Aorta (tissue), 5 donors: ENCODE measurements around the gene ICA1L. TPM values are rescaled to one million over a fixed set of nuclear protein-coding genes. Genes with fewer than 3 reads are reported as not detected.
"Not testable (repeated sequence)": the region's sequence is repeated elsewhere in the genome, so short reads cannot be mapped to it uniquely, and the experiment has no call there.

Source experiments
- ATAC-seq: fragments of 200-7000 bp; cut with Tn5 transposase; one replicate; pipeline ENCODE4 v1.9.1; 2022; ENCODE audit warnings: moderate library complexity; ENCODE audit not compliant: low FRiP score
- DNase-seq, 2 donors: peaks; one replicate each; pipeline ENCODE4 v3.0.0-alpha.2; 2020
- H3K27ac ChIP-seq, 2 donors: one replicate each; pipeline ENCODE4 v1.5.1; 2013; ENCODE audit warnings: low read length in 2 of 2, mild to moderate bottlenecking in 2 of 2, moderate library complexity in 2 of 2, control low read depth in 1 of 2, inconsistent platforms in 1 of 2, low read depth in 1 of 2
- H3K27me3 ChIP-seq, 2 donors: one replicate each; pipeline ENCODE4 v1.6.1; 2013; ENCODE audit warnings: control low read depth in 1 of 2, low read length in 1 of 2, mild to moderate bottlenecking in 1 of 2, moderate library complexity in 1 of 2; ENCODE audit not compliant: insufficient read depth in 2 of 2, control insufficient read depth in 1 of 2
- H3K36me3 ChIP-seq, 2 donors: one replicate each; pipeline ENCODE4 v1.6.1; 2013; ENCODE audit warnings: control low read depth in 1 of 2, low read length in 1 of 2, mild to moderate bottlenecking in 1 of 2; ENCODE audit not compliant: insufficient read depth in 2 of 2, control insufficient read depth in 1 of 2
- H3K4me1 ChIP-seq, 2 donors: one replicate each; pipeline ENCODE4 v1.6.1; 2013; ENCODE audit warnings: low read length in 2 of 2, control low read depth in 1 of 2, mild to moderate bottlenecking in 1 of 2, moderate library complexity in 1 of 2; ENCODE audit not compliant: insufficient read depth in 2 of 2, control insufficient read depth in 1 of 2
- H3K4me3 ChIP-seq, 2 donors: one replicate each; pipeline ENCODE4 v1.5.1; 2013; ENCODE audit warnings: low read length in 2 of 2, control low read depth in 1 of 2, mild to moderate bottlenecking in 1 of 2
- H3K9me3 ChIP-seq: one replicate; pipeline ENCODE4 v1.6.1; 2013; ENCODE audit warnings: mild to moderate bottlenecking, low read length; ENCODE audit not compliant: control insufficient read depth
- WGBS, 2 donors: extraction: QIAGEN DNeasy Blood & Tissue Kit; methylation state at CpG; one replicate each; pipeline ENCODE4 v1.1.7; 2013; 5-methylcytosine and 5-hydroxymethylcytosine counted together
- intact Hi-C, 2 donors: fragments of 100-400 bp; cut with DNase I; formaldehyde crosslinking; loops; one replicate each; pipeline versions ENCODE4 v1.14.2 to v1.15.0; 2022
- long read RNA-seq, 2 donors: library from polyadenylated mRNA; unstranded; transcript quantifications; one replicate each; pipeline ENCODE4 v2.0.0, GENCODE V29; 2020 to 2021
- polyA plus RNA-seq, 2 donors: library from polyadenylated mRNA; stranded (reverse); fragments of 200-250 nt; gene quantifications; one replicate each; pipeline ENCODE4 v1.2.3, GENCODE V29; 2013
- total RNA-seq, 2 donors: library from RNA; stranded (reverse); fragmentation: NEBNext Ultra II Directional; extraction: Animal tissue kit (Norgen Biotek cat#: 25700); gene quantifications; one replicate each; pipeline ENCODE4 v1.2.1, GENCODE V29; 2021
- donor health status: healthy with polysubstance abuse.
- donor health status: Bipolar disorder and iron deficiency.
- donor health status: DM: no; HTN: no; CAD: no.
- donor health status: DM: no; HTN: no; CAD: no.
- donor health status: DM: yes; HTN: yes; CAD: no.

Gene ICA1L
- total RNA-seq = 10 to 100 TPM in 1 of 2 donors, 1 to 10 TPM in 1; 7.7 to 10.3 TPM
- polyA plus RNA-seq = 1 to 10 TPM; 4.8 to 8.4 TPM
- long read RNA-seq, donor 1, partial matches to known transcripts = 0 of 4 reads
- long read RNA-seq, donor 1, other reads (novel, unspliced or antisense) = 4 of 4 reads
- long read RNA-seq, donor 2, partial matches to known transcripts = 0 of 8 reads
- long read RNA-seq, donor 2, other reads (novel, unspliced or antisense) = 7 of 8 reads

DNA sequence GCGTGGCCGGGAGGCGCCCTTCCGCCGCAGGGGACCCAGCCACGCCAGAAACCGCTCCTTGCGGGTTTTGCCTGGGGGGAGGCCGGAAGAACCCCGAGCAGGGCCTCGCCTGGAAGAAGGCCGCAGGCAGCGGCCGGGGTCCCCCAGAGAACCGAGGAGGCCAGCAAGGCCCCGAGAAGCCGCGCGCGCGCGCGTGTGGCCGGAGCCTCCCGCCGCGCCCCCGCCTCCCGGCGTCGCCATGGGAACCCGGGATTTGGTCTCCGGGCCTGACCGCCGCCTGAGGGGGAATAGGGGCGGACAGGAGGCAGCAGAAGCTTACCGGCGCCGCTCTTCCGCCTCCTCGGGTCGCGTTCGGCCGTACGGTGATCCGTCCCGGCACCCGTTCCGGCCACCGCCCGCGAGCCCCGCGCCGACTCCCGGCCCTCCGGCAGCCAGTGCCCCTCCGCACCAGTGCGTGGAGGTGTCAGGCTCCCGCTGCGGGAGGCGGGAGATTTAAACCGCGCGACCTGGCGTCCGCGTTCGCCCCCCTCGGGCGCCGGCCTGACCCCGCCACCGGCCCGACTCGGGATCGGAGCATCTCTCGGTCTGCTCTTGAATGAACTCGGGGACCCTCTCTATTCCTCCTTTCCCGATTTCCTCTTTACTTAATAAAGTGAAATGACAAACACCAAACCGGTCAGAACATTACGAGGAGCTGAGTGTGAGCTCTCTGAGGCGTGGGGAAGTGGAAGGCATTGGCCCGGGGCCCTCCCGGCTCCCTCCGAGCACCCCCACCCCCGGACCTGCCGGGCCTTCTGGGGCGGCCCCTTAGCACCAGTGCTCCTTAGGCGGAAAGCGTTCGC, at the start of gene ICA1L:
Gene ICA1L (minus strand): TSS at position 467 of the 842 bp plus-strand sequence. CDS start 42,757 bp downstream, outside the sequence.
- Histone ChIP-seq H3K4me3 (peak within 1 kb of the TSS; percentile 68 to 75), H3K27ac (peak within 1 kb of the TSS in 1 of 2 donors; percentile 10), H3K4me1 (no peaks in the 10 kb centered on the region), H3K27me3 (no peaks in the 10 kb centered on the region), H3K36me3 (no peaks in the 10 kb centered on the region), H3K9me3 (no peaks in the 10 kb centered on the region)
- 1% methylated on average over 52 to 93 of the region's 93 CpGs for WGBS, 2 donors
- ATAC-seq (peak; percentile 91), DNase-seq (peak; percentile 74 to 92)
- intact Hi-C loops = loop anchor here (2.0 to 10.0 kb wide), 2 partner anchors 283 to 287 kb away; no protein-coding TSS in a partner anchor

DNA sequence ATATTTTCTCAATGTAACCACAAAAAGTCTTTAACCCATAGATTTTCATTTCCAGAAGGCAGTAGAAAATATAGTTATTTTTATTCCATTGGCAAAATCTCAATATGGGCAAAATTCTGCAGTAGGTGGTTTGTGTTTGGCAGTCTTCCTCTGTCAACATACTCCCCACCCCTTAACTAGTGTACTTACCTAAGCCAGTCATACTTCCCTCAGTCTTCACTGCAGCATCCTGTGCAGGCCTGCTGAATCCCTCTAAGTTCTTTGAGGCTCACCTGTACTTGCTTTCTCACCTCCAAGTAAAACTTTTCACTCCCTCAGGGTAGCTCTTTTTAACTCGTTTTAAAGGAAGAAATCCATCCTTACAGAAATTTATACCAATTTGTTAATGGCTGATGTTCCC, 47.3 kb upstream of the ICA1L start:
- H3K27ac ChIP-seq = no peak overlapping the region
- no peaks in the 10 kb centered on the region for H3K27me3 ChIP-seq
- no peak overlapping the region for H3K4me3 ChIP-seq
- no peaks in the 10 kb centered on the region for H3K9me3 ChIP-seq
- intact Hi-C loops = loop anchor here (10.0 kb wide), 2 partner anchors 96 to 166 kb away; partner anchors contain the start of gene NBEAL1 (in 1 of the 2)
- H3K36me3 ChIP-seq = no peaks in the 10 kb centered on the region
- WGBS, 2 donors = 85 to 86% methylated on average over 1 of the region's 1 CpG
- H3K4me1 ChIP-seq = no peaks in the 10 kb centered on the region
- DNase-seq (no peak), ATAC-seq (no peak)

DNA sequence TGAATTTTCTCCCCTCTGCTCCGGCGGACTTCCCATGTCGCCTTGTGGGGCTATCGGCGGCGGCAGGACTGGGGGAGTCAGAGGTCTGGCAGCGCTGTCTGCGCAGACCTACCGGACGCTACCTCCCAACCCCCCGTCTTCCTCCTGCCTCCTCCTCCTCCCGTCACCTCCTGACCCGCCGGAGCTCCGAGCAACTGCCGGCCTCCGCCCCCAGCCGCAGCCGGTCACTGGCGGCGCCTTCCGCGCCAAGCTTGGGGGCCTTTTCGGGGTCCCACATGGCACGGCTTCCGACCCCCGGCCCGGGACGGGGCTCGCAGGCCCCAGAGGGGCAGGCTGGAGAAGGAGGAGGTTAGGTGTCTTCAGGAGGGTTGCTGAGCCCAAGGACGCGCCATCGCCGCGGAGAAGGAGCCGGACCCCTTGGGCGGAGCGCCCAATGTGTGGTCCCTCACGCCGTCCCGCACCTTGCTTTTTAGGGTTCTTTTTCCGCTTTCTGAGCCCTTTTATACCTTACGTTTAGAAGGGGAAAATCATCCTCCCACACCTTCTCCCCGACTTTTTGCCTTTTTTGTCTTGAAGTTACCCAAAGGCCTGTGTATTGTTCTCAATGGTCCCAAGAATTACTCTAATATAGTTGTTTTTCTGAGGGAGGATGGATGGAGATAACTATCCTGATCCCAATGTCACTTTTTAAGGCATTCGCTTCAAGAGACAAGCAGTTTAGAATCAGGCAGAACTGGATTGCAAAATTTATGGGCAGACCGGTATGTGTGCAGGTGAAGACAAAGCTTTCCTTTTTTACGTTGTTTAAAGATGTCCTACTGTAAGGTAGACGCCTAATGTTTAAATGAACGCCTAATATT, 41.0 kb upstream of the ICA1L start:
- H3K27me3 ChIP-seq, H3K36me3 ChIP-seq, H3K4me1 ChIP-seq, H3K9me3 ChIP-seq: not testable (repeated sequence)
- 2 to 6% methylated on average over 7 to 26 of the region's 49 CpGs for WGBS, 2 donors
- Histone ChIP-seq H3K27ac (peak overlapping the region in 1 of 2 donors; percentile 79), H3K4me3 (peak overlapping the region; percentile 79 to 99)
- intact Hi-C loops = loop anchor here (5.0 to 10.0 kb wide), 3 partner anchors 102 to 325 kb away; partner anchors contain the start of genes CYP20A1 (in 1 of the 2) and NBEAL1 (in 1 of the 2)
- ATAC-seq = peak; percentile 90
- peak in 1 of 2 donors; percentile 60 for DNase-seq

DNA sequence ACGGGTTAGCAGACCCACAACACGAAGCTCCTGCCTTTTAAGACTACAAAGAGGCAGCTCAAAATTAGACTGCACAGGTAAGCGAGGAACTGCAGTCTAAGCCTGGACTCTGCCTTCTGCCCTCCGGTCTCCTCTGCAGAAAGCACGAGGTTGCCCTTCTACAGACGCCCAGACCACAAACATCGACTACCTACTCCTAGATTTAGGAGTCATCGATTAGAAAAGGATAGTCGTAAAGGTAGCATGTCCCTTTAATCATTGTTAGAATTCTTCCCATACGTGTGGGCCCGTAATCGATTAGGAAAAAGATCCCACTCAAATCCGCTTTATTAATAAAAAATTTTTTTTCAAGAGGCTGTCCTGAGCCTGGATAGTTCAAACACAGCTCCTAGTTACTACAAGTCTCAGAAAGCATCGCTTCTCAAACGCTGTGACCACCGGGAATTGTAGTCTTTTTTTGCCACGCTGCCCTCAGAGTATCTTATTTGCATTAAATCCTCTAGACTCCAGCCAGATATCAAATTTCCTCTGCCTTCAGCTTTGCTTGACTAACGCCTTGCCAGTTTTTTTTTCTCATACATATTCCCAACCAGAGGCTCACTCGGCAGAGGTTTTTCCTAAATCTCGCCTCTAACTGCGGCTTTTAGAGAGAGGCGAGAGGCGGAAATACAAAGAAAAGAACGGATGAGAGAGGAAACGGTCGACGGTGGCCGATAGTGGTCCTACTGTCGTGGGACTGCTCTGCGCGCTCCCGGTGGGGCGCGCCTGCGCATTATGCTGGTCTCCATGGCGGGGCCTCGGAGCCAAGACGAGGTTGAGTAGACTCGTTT, 40.2 kb upstream of the ICA1L start, which contains the start of the genes CARF and WDR12:
Gene CARF (plus strand): TSS at position 764 of the 830 bp plus-strand sequence. CDS start 29,628 bp downstream, outside the sequence.
Gene WDR12 (minus strand): TSS at position 162 of the 830 bp plus-strand sequence. CDS start 197 bp downstream, outside the sequence.
- H3K9me3 ChIP-seq = no peaks in the 10 kb centered on the region
- DNase-seq (peak; percentile 96 to 98), ATAC-seq (peak; percentile 99)
- 0 to 1% methylated on average over 39 of the region's 39 CpGs for WGBS, 2 donors
- H3K27me3 ChIP-seq = no peaks in the 10 kb centered on the region
- H3K4me1 ChIP-seq = peaks cover 0 to 4% of the 10 kb centered on the region in 2 donors
- peak within 1 kb of the TSS; percentile 79 to 99 for H3K4me3 ChIP-seq
- H3K27ac ChIP-seq = peak within 1 kb of the TSS in 1 of 2 donors; percentile 79
- no peaks in the 10 kb centered on the region for H3K36me3 ChIP-seq
- intact Hi-C loops = loop anchor here (5.0 to 10.0 kb wide), 3 partner anchors 103 to 326 kb away; partner anchors contain the start of genes CYP20A1 (in 1 of the 2) and NBEAL1 (in 1 of the 2)

DNA sequence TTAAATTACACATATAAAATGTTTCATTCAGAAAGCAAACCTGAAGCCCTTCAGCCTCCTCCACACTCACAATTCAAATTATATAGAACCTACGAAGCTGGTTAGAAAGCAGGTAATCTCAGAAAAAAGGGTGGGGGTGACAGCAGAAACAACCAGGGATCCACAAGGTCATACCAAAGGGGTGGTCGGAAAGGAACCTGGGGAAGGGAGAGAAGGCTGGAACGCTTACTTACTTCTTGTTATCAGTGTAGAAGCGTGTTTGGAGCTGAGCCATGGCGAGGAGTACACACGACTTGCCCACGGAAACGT, 39.6 kb upstream of the ICA1L start:
- intact Hi-C loops = loop anchor here (5.0 to 10.0 kb wide), 3 partner anchors 104 to 326 kb away; partner anchors contain the start of genes CYP20A1 (in 1 of the 2) and NBEAL1 (in 1 of the 2)
- H3K4me3 ChIP-seq = peak overlapping the region; percentile 79 to 99
- 0% methylated on average over 8 of the region's 8 CpGs for WGBS, 2 donors
- no peaks in the 10 kb centered on the region for H3K36me3 ChIP-seq
- no peak for DNase-seq
- H3K27me3 ChIP-seq = no peaks in the 10 kb centered on the region
- H3K27ac ChIP-seq = peak overlapping the region in 1 of 2 donors; percentile 79
- peaks cover 0 to 4% of the 10 kb centered on the region in 2 donors for H3K4me1 ChIP-seq
- peak; percentile 20 for ATAC-seq
- H3K9me3 ChIP-seq = no peaks in the 10 kb centered on the region

DNA sequence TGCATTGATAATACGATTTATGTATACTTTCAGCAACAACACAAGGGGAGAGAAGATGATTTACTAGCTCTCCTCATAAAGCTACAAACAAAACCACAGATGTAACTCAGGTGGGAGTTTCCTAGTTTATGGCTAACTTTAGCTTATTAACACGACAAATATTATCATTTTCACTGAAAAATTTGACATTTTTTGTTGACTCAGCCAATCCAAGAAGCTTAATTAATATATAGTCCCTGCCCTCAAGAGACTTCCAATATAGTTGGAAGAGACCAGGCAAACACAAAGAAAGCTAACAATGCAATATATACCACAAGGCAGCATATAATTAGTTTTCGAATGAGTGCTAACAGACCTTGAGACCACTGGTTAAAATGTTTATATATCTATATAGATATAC, 39.1 kb upstream of the ICA1L start:
- intact Hi-C loops = loop anchor here (5.0 to 10.0 kb wide), 3 partner anchors 104 to 327 kb away; partner anchors contain the start of genes CYP20A1 (in 1 of the 2) and NBEAL1 (in 1 of the 2)
- peaks cover 0 to 4% of the 10 kb centered on the region in 2 donors for H3K4me1 ChIP-seq

DNA sequence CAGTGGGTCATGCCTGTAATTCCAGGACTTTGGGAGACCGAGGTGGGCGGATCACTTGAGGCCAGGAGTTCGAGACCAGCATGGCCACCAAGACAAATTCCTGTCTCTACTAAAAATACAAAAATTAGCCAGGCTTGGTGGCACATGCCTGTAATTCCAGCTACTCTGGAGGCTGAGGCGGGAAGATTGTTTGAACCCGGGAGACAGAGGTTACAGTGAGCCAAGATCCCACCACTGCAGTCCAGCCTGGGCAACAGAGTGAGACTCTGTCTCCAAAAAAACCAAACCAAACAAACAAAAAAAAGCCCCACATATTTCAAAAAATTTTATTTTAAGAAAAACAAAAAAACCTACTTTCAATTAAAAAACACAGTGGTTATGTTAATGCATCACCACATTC, 38.7 kb upstream of the ICA1L start:
- not testable (repeated sequence) for ATAC-seq, H3K27me3 ChIP-seq, H3K4me3 ChIP-seq, H3K36me3 ChIP-seq, H3K4me1 ChIP-seq, H3K27ac ChIP-seq, DNase-seq, H3K9me3 ChIP-seq
- WGBS, 2 donors = 82 to 87% methylated on average over 5 of the region's 5 CpGs
- intact Hi-C loops = loop anchor here (5.0 to 10.0 kb wide), 3 partner anchors 105 to 327 kb away; partner anchors contain the start of genes CYP20A1 (in 1 of the 2) and NBEAL1 (in 1 of the 2)

More for the DNA sequence above, 39.1 kb upstream of the ICA1L start:
- Histone ChIP-seq H3K4me3 (peak overlapping the region; percentile 79 to 99), H3K27me3 (no peaks in the 10 kb centered on the region), H3K9me3 (no peaks in the 10 kb centered on the region), H3K36me3 (no peaks in the 10 kb centered on the region), H3K27ac (no peak overlapping the region)
- WGBS, 2 donors = 20% methylated on average over 3 of the region's 3 CpGs
- DNase-seq (no peak), ATAC-seq (no peak)
